Thyroid gland (tissue), 4 donors: Measurements from ENCODE around the gene HEATR9.

Experiments
- CTCF ChIP-seq, 6 experiments: fragments of 200-600 bp in 3 of 6; fragments of 450-650 bp in 3 of 6; sonication (generic) in 3 of 6; IDR thresholded peaks; one replicate each; pipeline ENCODE4 v1.5.1; 2016 to 2019; ENCODE audit warnings: antibody characterized with exemption in 6 of 6, mild to moderate bottlenecking in 2 of 6, inconsistent platforms in 1 of 6, moderate library complexity in 1 of 6
- POLR2A ChIP-seq, 2 donors: fragments of 450-650 bp; IDR thresholded peaks; one replicate each; pipeline ENCODE4 v1.6.1; 2017; ENCODE audit warnings: antibody characterized with exemption in 2 of 2, mild to moderate bottlenecking in 2 of 2, moderate library complexity in 1 of 2

DNA sequence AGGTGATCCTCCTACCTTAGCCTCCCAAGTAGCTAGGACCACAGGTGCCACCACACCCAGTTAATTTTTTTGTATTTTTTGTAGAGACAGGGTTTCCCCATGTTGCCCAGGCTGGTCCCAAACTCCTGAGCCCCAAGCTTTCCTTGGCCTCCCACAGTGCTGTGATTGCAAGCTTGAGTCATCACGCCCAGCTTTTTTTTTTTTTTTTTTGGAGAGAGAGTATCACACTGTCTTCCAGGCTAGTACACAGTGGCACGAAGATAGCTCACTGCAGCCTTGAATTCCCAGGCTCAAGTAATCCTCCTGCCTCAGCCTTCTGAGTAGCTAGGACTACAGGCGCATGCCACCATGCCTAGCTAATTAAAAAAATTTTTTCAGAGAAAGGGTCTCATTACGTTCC is 27.2 kb downstream of the HEATR9 start:
- TF ChIP-seq CTCF (IDR thresholded peaks at IDR 0.05) (no peak), POLR2A (IDR thresholded peaks at IDR 0.05) (no peak)
